ENCODE measurements around the gene FGB.
"Not testable (repeated sequence)": the region's sequence is repeated elsewhere in the genome, so short reads cannot be mapped to it uniquely, and the experiment has no call there.

The FGB gene

DNA sequence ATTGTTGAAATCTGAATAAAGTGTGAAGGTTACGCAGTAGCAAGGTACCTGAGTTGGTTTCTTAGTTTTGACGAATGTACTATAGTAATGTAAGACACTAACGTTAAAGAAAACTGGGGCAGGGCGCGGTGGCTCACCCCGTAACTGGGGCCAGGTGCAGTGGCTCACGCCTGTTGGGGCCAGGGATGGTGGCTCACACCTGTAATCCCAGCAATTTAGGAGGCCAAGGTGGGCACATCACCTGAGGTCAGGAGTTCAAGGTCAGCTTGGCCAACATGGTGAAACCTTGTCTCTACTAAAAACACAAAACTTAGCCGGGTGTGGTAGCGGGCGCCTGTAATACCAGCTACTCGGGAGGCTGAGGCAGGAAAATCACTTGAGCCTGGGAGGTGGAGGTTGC is 34.5 kb downstream of the FGB start:
- DNase-seq (ENCODE audit: low spot score), result not testable (repeated sequence)

DNA sequence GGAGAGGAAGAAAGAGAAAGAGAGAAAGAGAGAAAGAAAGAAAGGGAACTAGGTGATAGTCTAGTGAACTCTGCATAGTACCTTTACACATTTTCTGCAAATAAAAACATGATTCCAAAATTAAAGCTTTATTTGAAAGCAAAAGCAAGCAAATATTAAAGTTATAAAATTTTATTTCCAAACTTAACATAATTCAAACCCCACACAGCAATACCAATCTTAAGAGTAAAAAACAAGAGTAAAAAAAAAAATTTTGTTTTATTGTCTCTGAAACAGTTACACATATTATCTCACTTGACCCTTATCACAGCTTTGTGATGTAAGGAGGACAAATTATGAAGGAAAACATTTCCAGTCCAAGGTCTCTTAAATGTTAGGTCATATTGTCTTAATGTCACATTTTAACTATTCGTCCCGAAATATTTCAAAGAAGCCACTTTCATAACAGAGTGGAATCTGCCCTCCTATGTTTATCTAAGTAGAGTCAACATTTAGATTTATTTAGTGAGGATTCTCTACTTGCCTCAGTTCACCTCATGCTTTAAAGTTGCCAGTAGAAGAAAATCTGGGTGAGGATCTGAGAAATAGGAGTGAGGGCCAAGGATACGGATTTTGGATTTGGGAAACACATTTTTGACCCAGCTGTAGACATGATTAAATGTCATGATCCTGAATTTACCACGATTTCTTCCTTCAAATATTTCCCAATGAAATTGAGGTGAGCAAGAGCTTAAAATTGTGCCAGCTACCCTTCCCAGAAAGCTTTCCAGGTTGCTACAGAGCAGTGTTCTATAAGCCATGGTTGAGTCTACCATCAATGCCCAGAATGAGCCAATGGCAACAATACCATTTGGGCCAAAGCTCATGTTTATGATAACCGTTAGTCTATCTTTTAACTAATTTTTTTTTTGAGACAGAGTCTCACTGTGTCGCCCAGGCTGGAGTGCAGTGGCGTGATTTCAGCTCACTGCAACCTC is 35.3 kb downstream of the FGB start:
- no peak for DNase-seq (ENCODE audit: low spot score)

DNA sequence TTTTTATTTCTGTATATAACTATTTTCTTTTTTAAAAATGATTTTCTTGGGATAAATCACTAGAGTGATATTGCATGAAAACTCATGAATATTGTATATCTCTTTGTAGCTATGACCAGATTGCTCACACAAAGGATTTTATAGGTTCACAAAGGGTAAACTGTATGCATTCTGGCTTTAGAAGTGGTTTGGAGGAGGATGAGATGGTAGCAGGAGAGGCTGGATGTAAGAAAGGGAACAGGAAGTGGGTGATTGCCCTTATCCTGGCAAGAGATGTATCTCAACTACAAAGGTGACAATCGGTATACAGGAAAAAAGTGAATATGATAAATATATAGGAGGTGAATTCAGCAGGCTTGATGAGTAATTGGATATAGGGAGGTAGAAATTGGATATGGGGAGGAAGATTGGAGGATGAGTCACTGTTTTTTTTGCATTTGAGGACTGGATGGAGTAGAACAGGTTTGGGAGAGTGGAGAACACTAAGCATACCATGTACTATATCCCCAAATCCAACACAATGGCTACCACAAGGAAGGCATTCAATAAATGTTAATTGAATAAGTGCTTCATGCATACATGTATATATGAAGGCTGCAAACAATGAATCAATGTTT is 39.7 kb downstream of the FGB start:
- no peak for DNase-seq (ENCODE audit: low spot score)

DNA sequence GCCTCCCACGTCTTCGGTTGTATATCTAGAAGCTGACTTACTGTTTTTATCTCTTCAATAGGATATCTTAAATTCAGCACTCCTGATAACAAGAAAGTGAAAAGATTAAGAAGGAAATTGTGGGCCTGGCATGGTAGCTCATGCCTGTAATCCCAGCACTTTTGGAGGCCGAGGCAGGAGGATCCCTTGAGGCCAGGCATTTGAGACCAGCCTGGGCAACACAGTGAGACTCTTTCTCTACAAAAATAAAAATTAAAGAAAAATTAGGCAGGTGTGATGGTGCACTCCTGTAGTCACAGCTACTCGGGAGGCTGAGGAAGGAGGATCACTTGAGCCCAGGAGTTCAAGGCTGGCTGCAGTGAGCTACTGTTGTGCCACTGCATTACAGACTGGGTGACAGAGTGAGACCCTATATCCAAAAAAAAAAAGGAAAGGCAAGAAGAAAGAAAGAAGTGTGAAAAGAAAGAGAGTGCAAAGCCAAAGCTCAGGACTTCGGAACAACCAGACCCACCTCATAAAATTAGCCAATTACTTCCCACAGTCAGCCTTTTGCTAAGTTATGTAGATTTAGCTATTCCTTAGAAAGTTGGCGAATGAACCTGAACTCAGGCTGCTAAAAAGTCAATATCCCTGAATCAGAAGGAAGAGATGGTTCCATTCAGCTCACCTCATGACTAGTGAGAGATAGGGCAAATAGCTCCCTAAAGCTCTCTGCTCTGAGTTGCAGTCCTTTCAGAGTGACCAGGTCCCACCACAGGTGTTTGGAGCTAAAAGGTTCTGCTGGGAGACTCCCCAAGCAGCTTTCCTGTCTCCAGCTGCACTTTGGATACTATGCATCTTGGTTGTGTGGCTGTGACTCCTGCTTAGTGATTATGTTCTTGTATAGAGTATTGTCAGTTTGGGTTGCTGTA is 40.5 kb downstream of the FGB start:
- no peak for DNase-seq (ENCODE audit: low spot score)

DNA sequence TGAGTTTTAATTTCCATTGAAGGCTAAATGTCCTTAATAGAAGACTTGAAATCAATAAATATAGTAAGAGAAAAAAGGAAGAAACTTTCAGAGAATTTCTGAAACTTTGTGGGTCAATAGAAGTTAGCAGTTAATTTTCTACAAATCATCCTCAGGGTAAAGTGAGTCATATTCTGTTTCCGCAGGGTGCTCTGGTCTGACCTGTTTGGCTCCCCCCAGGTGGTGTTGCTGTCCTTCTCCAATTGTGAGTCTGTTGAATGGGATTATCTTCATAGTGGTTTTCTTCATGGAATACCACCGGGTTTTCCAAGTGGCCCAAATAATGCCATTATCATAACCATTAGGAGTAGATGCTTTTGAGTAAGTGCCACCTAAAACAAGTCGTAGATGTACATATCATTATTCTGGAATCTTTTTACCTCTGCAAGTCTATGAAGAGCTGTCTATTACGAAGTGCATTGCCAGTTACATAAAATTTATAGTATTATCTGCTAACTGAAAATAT is 41.9 kb downstream of the FGB start:
- no peak for DNase-seq (ENCODE audit: low spot score)

DNA sequence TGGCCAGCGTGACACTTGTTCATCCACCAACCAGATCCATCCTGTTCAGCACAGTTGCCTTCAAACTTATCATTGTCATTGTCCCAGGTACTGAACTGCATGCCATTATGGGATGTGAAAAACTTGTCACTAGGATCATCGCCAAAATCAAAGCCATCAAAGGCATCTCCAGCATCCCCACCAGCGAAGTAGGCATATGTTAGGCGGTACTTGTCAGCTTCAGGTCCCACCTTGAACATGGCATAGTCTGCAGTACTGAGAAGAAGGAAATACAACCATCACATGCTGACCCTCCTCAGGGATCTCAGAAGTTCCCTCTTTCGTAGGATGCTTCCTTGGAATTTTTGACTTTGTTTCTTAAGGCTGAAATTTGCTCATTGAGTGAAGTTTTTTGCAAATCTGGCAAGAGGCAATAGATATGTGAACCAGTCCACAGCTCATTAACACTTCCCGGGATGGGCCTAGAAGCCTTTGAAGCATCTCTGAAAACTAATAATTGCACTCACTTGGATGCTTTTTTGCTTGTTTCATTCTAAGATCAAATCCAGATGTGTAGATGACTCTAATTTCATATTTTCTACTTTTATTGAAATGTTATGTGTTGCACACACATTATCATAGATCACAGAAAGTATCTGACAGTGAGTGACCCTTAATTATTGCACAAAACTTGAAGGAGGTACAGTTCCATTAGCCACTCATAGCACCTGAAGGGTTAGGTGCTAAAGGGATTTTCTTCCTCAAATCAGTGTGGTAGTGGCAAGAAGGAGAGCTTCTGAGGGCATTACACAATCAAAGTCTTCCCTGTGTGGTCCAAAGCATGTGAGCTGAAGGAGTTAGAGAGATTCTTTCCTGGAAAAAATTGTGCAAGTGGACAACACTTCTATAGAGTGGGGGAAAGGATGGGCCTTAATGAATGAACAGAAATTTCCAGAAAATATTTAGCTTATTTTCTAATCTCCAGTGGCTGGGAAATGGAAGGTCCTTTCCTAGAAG is 44.2 kb downstream of the FGB start:
- DNase-seq (ENCODE audit: low spot score), result no peak

DNA sequence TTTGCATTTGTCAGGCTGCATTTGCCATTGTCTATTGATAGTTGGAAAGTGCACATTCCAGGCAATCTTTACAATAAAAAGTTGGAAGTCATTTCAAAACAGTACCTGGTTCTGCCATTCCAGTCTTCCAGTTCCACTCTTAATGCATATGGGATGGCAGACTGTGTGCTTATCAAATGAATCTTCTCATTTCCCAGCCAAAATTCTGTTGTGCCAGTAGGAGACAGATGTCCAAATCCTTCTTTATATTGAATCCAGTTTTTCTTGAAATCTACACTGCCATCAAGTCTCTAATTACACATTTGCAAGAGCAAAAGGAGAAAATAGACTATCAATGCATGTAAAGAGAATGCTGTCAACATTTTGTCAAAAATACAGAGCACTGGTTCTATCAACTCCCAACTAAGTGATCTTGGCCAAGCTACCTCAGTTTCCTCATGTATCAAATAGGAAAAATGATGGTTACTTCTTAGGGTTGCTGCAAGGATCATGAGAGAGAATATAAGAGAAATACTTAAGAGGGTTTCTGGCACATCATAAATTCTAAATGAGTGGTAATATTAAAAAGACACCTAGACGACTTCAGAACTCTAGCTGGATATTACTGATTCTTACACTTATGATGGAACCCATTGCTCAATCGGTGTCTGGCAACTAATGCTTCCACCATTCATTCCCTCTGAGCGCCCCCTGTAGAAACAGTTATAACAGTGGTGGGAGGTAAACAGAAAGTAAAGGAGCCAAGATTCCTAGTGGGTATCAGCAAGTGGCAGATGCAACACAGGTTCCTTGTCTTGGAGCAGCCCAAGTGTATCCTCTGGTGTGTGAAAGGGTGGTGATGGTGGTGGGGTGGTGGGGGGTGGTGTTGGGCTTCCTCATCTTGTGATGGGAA is 45.8 kb downstream of the FGB start:
- no peak for DNase-seq (ENCODE audit: low spot score)

DNA sequence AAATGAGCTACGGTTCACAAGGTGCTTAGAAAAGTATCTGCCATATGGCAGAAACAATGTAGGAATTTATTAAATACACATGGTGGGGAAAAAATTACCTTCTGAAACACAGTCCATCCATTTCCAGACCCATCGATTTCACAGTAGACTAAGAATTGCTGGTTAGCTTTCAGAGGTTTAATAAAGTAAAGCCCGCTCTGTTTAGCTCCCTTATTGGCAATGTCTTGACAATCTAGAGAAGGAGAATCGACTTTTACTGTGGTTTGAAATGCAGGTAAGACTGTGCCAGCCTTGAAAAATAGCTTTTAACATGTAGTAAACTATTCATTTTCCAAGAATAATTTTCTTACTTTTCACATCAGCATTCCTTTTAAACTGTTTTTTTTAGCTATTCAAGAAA is 46.7 kb downstream of the FGB start:
- no peak for DNase-seq (ENCODE audit: low spot score)

DNA sequence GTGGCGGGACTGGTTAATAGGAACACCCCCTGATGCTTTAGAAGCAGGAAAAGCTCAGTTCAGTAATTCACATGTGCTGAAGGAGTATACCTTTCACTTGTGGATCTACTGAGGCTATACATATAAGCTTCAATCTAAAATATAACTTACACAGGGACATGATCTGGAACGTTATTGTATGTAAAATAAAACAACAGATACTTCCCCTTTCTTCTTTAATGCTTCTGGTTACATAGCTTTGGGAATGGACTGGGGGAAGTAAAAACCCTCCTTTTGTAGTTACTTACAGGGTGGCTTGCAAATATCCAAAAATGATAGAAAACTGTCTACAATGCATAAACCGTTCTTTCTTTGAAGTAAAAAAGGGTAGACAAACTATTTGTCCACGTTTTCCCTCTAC is 47.8 kb downstream of the FGB start:
- DNase-seq (ENCODE audit: low spot score), result no peak

DNA sequence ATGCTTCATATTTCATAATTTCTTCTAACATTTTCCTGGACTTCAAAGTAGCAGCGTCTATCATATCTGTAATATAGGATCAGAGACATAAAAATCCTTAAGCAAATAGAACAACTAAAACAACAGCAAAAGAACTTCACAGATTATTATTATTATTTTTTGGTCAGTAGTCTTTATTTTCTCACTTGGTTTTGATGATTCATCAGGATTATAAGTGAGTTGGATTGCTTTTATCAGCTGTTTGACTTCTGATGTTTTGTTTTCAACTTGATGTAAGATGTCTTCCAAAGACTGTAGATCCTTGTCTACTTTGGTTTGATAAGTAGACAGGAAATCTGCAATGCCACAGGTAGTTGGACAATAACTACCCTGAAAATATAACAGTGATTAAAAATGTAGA is 49.0 kb downstream of the FGB start:
- no peak for DNase-seq (ENCODE audit: low spot score)

DNA sequence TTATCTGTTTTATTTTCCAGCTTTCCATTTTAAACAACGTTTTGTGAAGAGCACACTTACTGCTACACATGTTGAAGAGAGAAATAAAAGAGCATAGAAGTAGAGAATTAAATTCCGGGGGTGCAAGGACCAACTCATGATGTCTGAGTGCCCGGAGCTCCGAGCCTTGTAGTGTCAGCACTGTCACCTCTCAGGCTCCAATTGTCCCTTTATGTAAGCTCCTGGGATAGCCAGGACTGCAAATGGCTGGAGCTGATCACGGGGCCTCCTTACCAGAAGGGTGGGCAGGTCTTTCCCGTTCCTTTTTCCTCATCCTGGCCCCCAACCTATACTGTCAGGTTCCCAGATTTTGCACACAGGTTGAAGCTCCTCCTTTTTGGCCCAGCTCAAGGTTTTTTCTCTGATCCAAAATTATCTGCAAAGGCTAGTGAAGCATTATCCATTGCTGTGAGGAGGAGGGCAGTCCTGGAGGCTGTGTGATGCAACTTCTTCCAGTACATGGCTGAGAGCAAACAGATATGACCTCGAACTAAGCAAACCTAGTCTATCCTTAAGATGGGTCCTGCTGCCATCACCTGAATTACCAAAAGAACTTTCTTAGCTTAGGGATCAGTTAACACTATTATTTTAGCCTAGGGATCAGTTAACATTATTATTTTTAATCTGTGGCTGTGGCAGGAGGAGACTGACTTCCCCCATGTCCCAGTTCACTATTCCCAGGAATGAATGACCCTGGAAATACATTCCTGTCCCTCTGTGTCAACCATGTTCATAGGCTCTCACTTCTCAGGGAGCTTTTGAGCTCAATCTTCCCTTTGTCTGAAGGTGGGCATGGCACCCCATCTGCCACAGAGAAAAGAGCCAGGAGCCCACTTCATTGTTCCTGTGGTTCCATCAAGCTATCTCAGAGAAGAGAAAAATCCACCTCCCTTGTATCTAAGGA is 49.9 kb downstream of the FGB start, which contains the start of gene FGG:
FGG (minus strand) TSS at position 185 of the 943 bp plus-strand sequence; CDS start at position 138, 47 bp downstream.
- no peak for DNase-seq (ENCODE audit: low spot score)

DNA sequence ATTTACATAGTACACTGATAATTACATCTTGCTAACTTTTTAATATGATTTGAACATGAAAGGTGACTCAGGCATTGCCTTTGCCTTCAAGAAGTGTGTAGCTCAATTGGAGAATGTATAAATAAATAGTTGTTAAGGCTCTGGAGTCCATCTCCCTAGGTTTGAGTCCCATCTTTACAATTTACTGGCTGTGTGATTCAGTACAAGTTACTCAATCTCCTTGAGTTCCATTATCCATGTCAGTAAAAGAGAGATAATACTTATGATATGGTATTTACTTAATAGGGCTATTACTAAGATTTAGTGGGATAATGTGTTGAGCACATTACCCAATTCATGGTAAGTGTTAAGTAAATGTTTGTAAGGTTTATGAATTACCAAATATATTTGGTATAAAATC is 51.5 kb downstream of the FGB start:
- no peak for DNase-seq (ENCODE audit: low spot score)

DNA sequence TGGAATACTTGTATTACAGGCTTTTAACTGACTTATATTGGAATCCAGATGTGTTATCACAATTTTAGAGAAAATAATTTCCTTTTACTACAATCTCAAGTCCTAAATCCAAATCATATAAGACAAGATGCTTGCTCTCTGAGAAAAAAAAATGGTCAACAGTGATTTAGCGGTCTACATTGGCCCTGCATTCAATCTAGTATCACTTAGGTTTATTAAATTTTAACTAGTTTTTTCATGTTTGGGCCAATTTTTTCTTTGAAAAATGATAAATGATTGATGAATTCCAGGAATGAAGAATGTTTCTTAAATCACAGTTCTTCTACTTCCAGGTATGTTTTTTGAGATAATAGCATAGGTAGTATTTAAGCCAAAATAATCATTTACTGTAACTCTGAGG is 52.4 kb downstream of the FGB start:
- no peak for DNase-seq (ENCODE audit: low spot score)

DNA sequence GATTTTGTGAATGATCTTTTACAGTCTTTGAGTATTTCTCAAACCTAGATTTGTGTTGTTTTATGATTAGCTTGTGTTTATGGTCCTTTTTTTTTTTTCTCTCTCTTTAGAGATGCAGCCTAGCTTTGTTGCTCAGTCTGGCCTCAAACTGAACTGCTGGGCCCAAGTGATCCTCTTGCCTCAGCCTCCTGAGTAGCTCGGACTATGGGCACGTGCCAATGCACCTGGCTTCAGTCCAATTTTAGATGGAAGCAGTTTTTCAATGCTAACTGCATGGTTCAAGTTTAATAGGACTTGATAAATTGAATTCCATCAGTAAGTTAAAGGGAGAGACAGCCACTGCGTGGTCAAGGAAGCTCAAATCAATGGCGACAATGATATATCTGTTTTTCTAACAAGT is 53.5 kb downstream of the FGB start:
- DNase-seq (ENCODE audit: low spot score), result no peak

DNA sequence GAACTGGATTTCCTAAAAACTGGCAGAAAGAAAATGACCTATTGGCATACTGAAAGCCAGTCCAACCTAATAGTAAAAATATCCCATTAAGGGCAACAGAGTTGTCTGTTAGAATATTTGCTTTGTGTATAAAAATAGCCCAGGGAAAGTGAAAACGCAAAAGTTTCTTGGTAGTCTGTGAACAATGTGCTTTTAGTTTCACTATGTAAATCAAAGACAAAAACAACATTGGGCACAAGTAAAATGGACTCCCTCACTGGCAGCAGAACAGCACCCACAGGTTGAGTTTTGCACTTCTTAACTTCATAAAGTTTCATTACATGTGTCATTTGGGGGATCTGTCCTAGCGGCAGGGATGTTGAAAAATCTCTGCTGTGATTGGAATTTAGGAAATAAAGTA is 53.9 kb downstream of the FGB start:
- DNase-seq (ENCODE audit: low spot score), result no peak

DNA sequence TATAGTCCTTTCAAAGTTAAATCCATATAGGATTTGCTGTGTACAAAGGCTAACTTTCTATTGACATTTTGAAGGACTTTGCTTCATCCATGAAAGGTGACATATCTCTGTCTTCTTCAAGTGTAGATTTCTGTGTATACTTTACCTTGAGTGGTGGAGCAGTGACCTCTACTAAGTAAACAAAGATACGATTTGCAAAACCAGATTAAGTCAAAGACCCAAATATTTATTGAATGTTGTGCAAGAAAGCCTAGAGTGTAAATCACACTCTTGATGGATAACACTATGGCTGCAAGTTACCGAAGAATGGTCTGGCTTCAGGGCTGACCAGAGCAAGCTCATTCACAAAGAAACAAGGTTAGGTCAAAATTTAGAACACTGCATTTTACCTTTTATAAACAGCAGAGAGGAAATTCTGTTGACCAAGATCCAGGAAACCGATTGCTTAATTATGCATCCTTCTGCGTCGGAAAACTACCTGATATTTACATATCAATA is 55.1 kb downstream of the FGB start:
- DNase-seq (ENCODE audit: low spot score), result no peak

DNA sequence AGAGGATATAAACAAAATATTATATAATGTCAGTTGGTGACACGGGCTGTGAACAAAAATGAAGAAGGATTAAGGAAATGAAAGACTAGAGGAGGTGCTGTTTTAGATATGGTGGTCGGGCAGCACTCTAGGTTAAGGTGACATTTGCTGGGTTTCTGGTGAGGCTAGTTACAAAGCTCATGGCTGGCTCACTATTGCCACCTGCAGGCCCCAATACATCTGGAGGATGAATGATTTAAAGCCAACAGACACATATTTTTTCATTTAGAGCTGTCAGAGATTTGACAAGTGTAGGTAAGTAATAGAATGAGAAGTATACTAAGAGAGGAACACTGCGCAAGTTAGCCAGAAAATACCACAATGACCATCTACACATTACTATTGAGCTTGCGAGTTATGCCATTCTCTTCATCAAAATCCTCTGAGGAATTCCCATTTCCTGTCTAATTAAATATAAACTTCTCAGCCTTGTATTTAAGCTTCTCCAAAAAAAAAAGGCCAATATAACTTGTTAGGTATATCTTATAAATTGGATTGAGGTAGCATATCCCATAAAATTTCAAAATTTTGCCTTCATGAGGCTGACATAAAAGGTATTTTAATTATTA is 56.0 kb downstream of the FGB start:
- DNase-seq (ENCODE audit: low spot score), result peak; percentile 47

DNA sequence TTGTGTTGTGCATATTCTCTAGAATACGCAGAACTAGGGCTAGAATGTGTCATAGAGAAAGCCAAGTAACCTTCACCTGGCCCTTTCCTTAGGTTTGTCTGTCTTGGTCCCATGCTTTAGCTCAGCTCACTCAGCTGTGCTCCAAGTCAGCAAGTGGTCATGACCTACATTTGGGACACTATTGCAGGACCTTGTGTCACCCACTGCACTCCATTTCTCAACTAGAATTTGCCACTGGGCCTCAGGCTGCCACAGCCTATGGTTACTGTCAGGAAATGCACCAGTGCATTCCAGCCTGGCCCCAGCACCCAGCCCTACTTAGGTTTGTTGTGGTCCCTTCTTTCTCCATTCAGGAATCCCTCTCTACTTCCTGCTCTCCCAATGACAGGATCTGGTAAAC is 57.3 kb downstream of the FGB start:
- no peak for DNase-seq (ENCODE audit: low spot score)
